ENCODE measurements around the gene SVEP1.

GRCh38 chr9:110451726-110452125, 127.8 kb downstream of the SVEP1 start:
- no peak for TF ChIP-seq CTCF (tag by site-specific recombination; IDR thresholded peaks at IDR 0.05)
- TF ChIP-seq ZIC2 (tag by site-specific recombination; IDR thresholded peaks at IDR 0.05), result no peak
- TF ChIP-seq ZNF830 (tag by site-specific recombination; IDR thresholded peaks at IDR 0.05; ENCODE audit: low read depth), result no peak
- no peak for TF ChIP-seq ZNF239 (tag by site-specific recombination; IDR thresholded peaks at IDR 0.05)
- no peak for TF ChIP-seq HOXA7 (CRISPR knock-in tag; IDR thresholded peaks at IDR 0.05; ENCODE audit: borderline replicate concordance)
- TF ChIP-seq ZNF549 (tag by site-specific recombination; IDR thresholded peaks at IDR 0.05), result no peak
- no peak for TF ChIP-seq HIC1 (tag by site-specific recombination; IDR thresholded peaks at IDR 0.05)
- no peak for TF ChIP-seq ZNF274 (IDR thresholded peaks at IDR 0.05; ENCODE audit: low read length)
- TF ChIP-seq ZNF274 (tag by site-specific recombination; IDR thresholded peaks at IDR 0.05; ENCODE audit: borderline replicate concordance), result no peak
- TF ChIP-seq ZNF510 (tag by site-specific recombination; IDR thresholded peaks at IDR 0.05; ENCODE audit: insufficient replicate concordance), result no peak
- TF ChIP-seq ZBTB17 (tag by site-specific recombination; IDR thresholded peaks at IDR 0.05), result no peak
